ENCODE results near the gene COPB2.
A peak's percentile ranks its signal among the peaks of the same experiment; 100 is the strongest.

COPB2 gene

DNA sequence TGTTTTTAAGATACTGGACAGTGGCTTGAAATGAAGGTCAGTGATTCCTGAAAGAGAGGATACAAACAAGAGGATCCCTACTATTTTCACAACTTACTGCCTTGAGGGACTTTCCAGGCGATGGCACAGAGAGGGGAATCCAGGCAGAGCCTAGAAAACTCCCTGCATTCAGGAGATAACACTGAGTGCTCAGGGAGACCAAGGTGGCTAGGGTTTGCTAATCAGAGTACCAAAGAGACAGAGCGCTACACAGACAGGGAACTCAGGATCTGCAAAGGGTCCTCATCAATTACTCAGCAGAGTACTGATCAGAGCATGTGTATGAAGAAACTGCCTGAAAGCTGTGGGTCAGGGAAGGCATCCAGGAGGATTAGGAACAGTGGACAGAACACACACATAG, 57.4 kb downstream of the COPB2 start:
- TF ChIP-seq PAX5 (IDR thresholded peaks at IDR 0.05; ENCODE audit: insufficient read depth, low read length, severe bottlenecking) (no peak), POU2F2 (IDR thresholded peaks at IDR 0.05; ENCODE audit: low read depth, low read length) (no peak), POLR2A (IDR thresholded peaks at IDR 0.05; ENCODE audit: low read depth, low read length) (no peak), TAF1 (IDR thresholded peaks at IDR 0.05; ENCODE audit: low read depth, low read length) (no peak), POLR2AphosphoS5 (IDR thresholded peaks at IDR 0.05; ENCODE audit: low read depth, low read length) (no peak), SPI1 (IDR thresholded peaks at IDR 0.05; ENCODE audit: low read depth, low read length) (no peak)
- no peak for FAIRE-seq
- no peak for DNase-seq (ENCODE audit: insufficient read length, low spot score)

- DNase-seq (ENCODE audit: insufficient read length, low spot score) (peak; percentile 83), FAIRE-seq (peak; percentile 28)
- TF ChIP-seq PAX5 (IDR thresholded peaks at IDR 0.05; ENCODE audit: insufficient read depth, low read length, severe bottlenecking) (no peak), POLR2A (IDR thresholded peaks at IDR 0.05; ENCODE audit: low read depth, low read length) (no peak), SPI1 (IDR thresholded peaks at IDR 0.05; ENCODE audit: low read depth, low read length) (no peak), TAF1 (IDR thresholded peaks at IDR 0.05; ENCODE audit: low read depth, low read length) (no peak), POLR2AphosphoS5 (IDR thresholded peaks at IDR 0.05; ENCODE audit: low read depth, low read length) (no peak), POU2F2 (IDR thresholded peaks at IDR 0.05; ENCODE audit: low read depth, low read length) (no peak)
These were observed 60.0 kb downstream of the COPB2 start for GRCh38 chr3:139329364-139329850.

GRCh38 chr3:139328356-139328755, 61.1 kb downstream of the COPB2 start:
- FAIRE-seq (no peak), DNase-seq (ENCODE audit: insufficient read length, low spot score) (no peak)
- TF ChIP-seq SPI1 (IDR thresholded peaks at IDR 0.05; ENCODE audit: low read depth, low read length) (no peak), POLR2AphosphoS5 (IDR thresholded peaks at IDR 0.05; ENCODE audit: low read depth, low read length) (no peak), PAX5 (IDR thresholded peaks at IDR 0.05; ENCODE audit: insufficient read depth, low read length, severe bottlenecking) (no peak), TAF1 (IDR thresholded peaks at IDR 0.05; ENCODE audit: low read depth, low read length) (no peak), POLR2A (IDR thresholded peaks at IDR 0.05; ENCODE audit: low read depth, low read length) (no peak), POU2F2 (IDR thresholded peaks at IDR 0.05; ENCODE audit: low read depth, low read length) (no peak)

GRCh38 chr3:139327861-139328260, 61.6 kb downstream of the COPB2 start:
- no peak for TF ChIP-seq POLR2A (IDR thresholded peaks at IDR 0.05; ENCODE audit: low read depth, low read length)
- TF ChIP-seq POU2F2 (IDR thresholded peaks at IDR 0.05; ENCODE audit: low read depth, low read length): no peak
- TF ChIP-seq PAX5 (IDR thresholded peaks at IDR 0.05; ENCODE audit: insufficient read depth, low read length, severe bottlenecking): no peak
- TF ChIP-seq POLR2AphosphoS5 (IDR thresholded peaks at IDR 0.05; ENCODE audit: low read depth, low read length): no peak
- DNase-seq (ENCODE audit: insufficient read length, low spot score) (no peak), FAIRE-seq (no peak)

- no peak for FAIRE-seq
- TF ChIP-seq TAF1 (IDR thresholded peaks at IDR 0.05; ENCODE audit: low read depth, low read length): no peak
- no peak for TF ChIP-seq SPI1 (IDR thresholded peaks at IDR 0.05; ENCODE audit: low read depth, low read length)
- no peak for TF ChIP-seq POLR2A (IDR thresholded peaks at IDR 0.05; ENCODE audit: low read depth, low read length)
- TF ChIP-seq PAX5 (IDR thresholded peaks at IDR 0.05; ENCODE audit: insufficient read depth, low read length, severe bottlenecking): no peak
- no peak for TF ChIP-seq POU2F2 (IDR thresholded peaks at IDR 0.05; ENCODE audit: low read depth, low read length)
- no peak for TF ChIP-seq POLR2AphosphoS5 (IDR thresholded peaks at IDR 0.05; ENCODE audit: low read depth, low read length)
- no peak for DNase-seq (ENCODE audit: insufficient read length, low spot score)
These were observed 62.2 kb downstream of the COPB2 start for GRCh38 chr3:139327231-139327630.

GRCh38 chr3:139326707-139327106, 62.7 kb downstream of the COPB2 start:
- FAIRE-seq (no peak), DNase-seq (ENCODE audit: insufficient read length, low spot score) (no peak)
- TF ChIP-seq POLR2A (IDR thresholded peaks at IDR 0.05; ENCODE audit: low read depth, low read length): no peak
- TF ChIP-seq SPI1 (IDR thresholded peaks at IDR 0.05; ENCODE audit: low read depth, low read length): no peak

DNA sequence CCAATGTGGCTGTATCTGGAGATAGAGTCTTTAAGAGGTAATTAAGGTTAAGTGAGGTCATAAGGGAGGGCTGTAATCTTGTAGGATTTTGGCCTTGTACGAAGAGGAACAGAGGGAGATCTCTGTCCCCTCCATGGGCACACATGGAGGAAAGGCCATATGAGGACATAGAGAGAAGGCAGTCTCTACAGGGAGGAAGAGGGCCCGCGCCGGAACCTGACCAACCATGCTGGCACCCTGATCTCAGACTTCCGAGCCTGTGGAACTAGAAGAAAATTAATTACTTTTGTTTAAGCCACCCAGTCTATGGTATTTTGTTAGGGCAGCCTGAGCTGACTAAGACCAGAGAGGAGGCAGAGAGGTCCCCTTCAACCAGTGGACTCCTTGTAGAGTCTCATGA, 63.3 kb downstream of the COPB2 start:
- no peak for TF ChIP-seq POLR2A (IDR thresholded peaks at IDR 0.05; ENCODE audit: low read depth, low read length)
- no peak for TF ChIP-seq PAX5 (IDR thresholded peaks at IDR 0.05; ENCODE audit: insufficient read depth, low read length, severe bottlenecking)
- TF ChIP-seq SPI1 (IDR thresholded peaks at IDR 0.05; ENCODE audit: low read depth, low read length): no peak
- TF ChIP-seq POU2F2 (IDR thresholded peaks at IDR 0.05; ENCODE audit: low read depth, low read length): no peak
- TF ChIP-seq POLR2AphosphoS5 (IDR thresholded peaks at IDR 0.05; ENCODE audit: low read depth, low read length): no peak
- no peak for FAIRE-seq
- no peak for DNase-seq (ENCODE audit: insufficient read length, low spot score)

GRCh38 chr3:139325551-139325950, 63.9 kb downstream of the COPB2 start:
- FAIRE-seq: no peak
- TF ChIP-seq POU2F2 (IDR thresholded peaks at IDR 0.05; ENCODE audit: low read depth, low read length) (no peak), TAF1 (IDR thresholded peaks at IDR 0.05; ENCODE audit: low read depth, low read length) (no peak), SPI1 (IDR thresholded peaks at IDR 0.05; ENCODE audit: low read depth, low read length) (no peak), POLR2AphosphoS5 (IDR thresholded peaks at IDR 0.05; ENCODE audit: low read depth, low read length) (no peak), POLR2A (IDR thresholded peaks at IDR 0.05; ENCODE audit: low read depth, low read length) (no peak), PAX5 (IDR thresholded peaks at IDR 0.05; ENCODE audit: insufficient read depth, low read length, severe bottlenecking) (no peak)
- no peak for DNase-seq (ENCODE audit: insufficient read length, low spot score)

GRCh38 chr3:139324456-139324855, 65.0 kb downstream of the COPB2 start:
- no peak for TF ChIP-seq SPI1 (IDR thresholded peaks at IDR 0.05; ENCODE audit: low read depth, low read length)
- no peak for TF ChIP-seq PAX5 (IDR thresholded peaks at IDR 0.05; ENCODE audit: insufficient read depth, low read length, severe bottlenecking)
- TF ChIP-seq POLR2A (IDR thresholded peaks at IDR 0.05; ENCODE audit: low read depth, low read length): no peak
- no peak for TF ChIP-seq POLR2AphosphoS5 (IDR thresholded peaks at IDR 0.05; ENCODE audit: low read depth, low read length)
- no peak for TF ChIP-seq TAF1 (IDR thresholded peaks at IDR 0.05; ENCODE audit: low read depth, low read length)
- TF ChIP-seq POU2F2 (IDR thresholded peaks at IDR 0.05; ENCODE audit: low read depth, low read length): no peak
- DNase-seq (ENCODE audit: insufficient read length, low spot score): no peak
- no peak for FAIRE-seq

DNA sequence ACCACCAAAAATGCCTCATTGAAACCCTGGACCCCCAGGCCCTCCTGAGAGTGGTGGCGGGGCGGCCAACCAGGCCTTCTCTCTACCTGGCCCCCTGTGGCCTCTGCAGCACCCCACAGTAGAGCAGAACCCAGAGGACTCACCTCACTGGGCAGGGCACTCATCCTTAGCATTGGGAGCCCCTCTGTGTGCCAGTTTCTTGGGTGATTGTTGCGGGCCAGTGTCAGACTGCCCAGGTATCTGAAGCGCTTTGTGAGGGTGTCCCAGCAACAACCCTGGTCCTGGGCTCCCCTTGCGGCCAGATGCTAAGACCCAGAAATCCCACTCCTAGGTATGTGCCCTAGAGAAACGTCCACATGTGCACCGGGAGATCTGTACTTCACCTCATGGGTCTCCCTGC, 66.3 kb downstream of the COPB2 start:
- TF ChIP-seq PAX5 (IDR thresholded peaks at IDR 0.05; ENCODE audit: insufficient read depth, low read length, severe bottlenecking) (no peak), POLR2A (IDR thresholded peaks at IDR 0.05; ENCODE audit: low read depth, low read length) (no peak), SPI1 (IDR thresholded peaks at IDR 0.05; ENCODE audit: low read depth, low read length) (no peak), POU2F2 (IDR thresholded peaks at IDR 0.05; ENCODE audit: low read depth, low read length) (no peak), POLR2AphosphoS5 (IDR thresholded peaks at IDR 0.05; ENCODE audit: low read depth, low read length) (no peak), TAF1 (IDR thresholded peaks at IDR 0.05; ENCODE audit: low read depth, low read length) (no peak)
- DNase-seq (ENCODE audit: insufficient read length, low spot score): no peak
- FAIRE-seq: no peak
